Adrenal gland (tissue), 12 donors: ENCODE results near the gene KRT76. TPM values are rescaled to one million over a fixed set of nuclear protein-coding genes. Genes with fewer than 3 reads are reported as not detected.

Experiments used
- DNase-seq, 7 donors: peaks; one replicate each; pipeline ENCODE4 v3.0.0-alpha.2; 2019 to 2020
- H3K27ac ChIP-seq, 5 donors: fragments of 200-600 bp; sonication (generic) in 4 of 5; 1 replicate in 3 of 5; 2 replicates in 2 of 5; pipeline versions ENCODE4 v1.5.1 to v1.8.0; 2016 to 2020; ENCODE audit warnings: mild to moderate bottlenecking in 1 of 5
- H3K27me3 ChIP-seq: fragments of 200-600 bp; 2 replicates; pipeline ENCODE4 v1.8.0; 2021
- H3K36me3 ChIP-seq, 2 donors: fragments of 200-600 bp; replicated peaks in 1 of 2; 1 replicate in 1 of 2; 2 replicates in 1 of 2; pipeline versions ENCODE4 v1.5.1 to v1.8.0; 2018 to 2022
- H3K4me1 ChIP-seq, 2 donors: fragments of 200-600 bp; replicated peaks in 1 of 2; 1 replicate in 1 of 2; 2 replicates in 1 of 2; pipeline versions ENCODE4 v1.5.1 to v1.8.0; 2018 to 2021
- H3K4me3 ChIP-seq, 4 donors: fragments of 200-600 bp; sonication (generic) in 3 of 4; one replicate each; pipeline ENCODE4 v1.5.1; 2016 to 2018
- H3K9me3 ChIP-seq, 3 donors: fragments of 200-600 bp; sonication (generic) in 1 of 3; replicated peaks in 1 of 3; 1 replicate in 2 of 3; 2 replicates in 1 of 3; pipeline versions ENCODE4 v1.5.1 to v1.8.0; 2016 to 2021
- POLR2A ChIP-seq, 2 donors: fragments of 450-650 bp; IDR thresholded peaks; one replicate each; pipeline ENCODE4 v1.6.1; 2017; ENCODE audit warnings: antibody characterized with exemption in 2 of 2, mild to moderate bottlenecking in 2 of 2, moderate library complexity in 1 of 2
- WGBS, 4 donors: extraction: QIAGEN DNeasy Blood & Tissue Kit in 2 of 4; methylation state at CpG; one replicate each; pipeline versions ENCODE4 v1.1.5 to v1.1.7; 2013 to 2017; 5-methylcytosine and 5-hydroxymethylcytosine counted together
- intact Hi-C, 2 donors: fragments of 100-400 bp; cut with DNase I; formaldehyde crosslinking; loops; one replicate each; pipeline versions ENCODE4 v1.14.1 to v1.15.0; 2022 to 2023
- polyA plus RNA-seq, 3 donors: library from polyadenylated mRNA; stranded (reverse); fragments of 200-250 nt in 2 of 3; fragments of 350-450 nt in 1 of 3; fragmentation: Illumina TruSeq in 1 of 3; extraction: RNeasy Lipid Tissue Mini Kit (QIAGEN cat#74804) in 1 of 3; gene quantifications; one replicate each; pipeline ENCODE4 v1.2.3, GENCODE V29; 2013 to 2014
- total RNA-seq, 9 donors: library from RNA; depleted of rRNA in 4 of 9; stranded (reverse); fragments of >200 nt in 4 of 9; fragments of 120-200 nt in 1 of 9; fragmentation: NEBNext Ultra II Directional in 1 of 9; extraction: Animal tissue kit (Norgen Biotek cat#: 25700) in 1 of 9; gene quantifications; one replicate each; pipeline versions ENCODE4 v1.1.0 to v1.2.4, GENCODE V29; 2013 to 2023
- TF ChIP-seq, protein P1 (sequence below), 6 experiments: fragments of 450-650 bp in 4 of 6; fragments of 200-600 bp in 2 of 6; sonication (generic) in 1 of 6; IDR thresholded peaks; 1 replicate in 5 of 6; 2 replicates in 1 of 6; pipeline versions ENCODE4 v1.5.1 to v1.8.0; 2016 to 2021; ENCODE audit warnings: antibody characterized with exemption in 6 of 6, mild to moderate bottlenecking in 2 of 6, moderate library complexity in 1 of 6
- donor health status: healthy with polysubstance abuse.
- donor health status: Bipolar disorder and iron deficiency.
- donor health status: DM: yes; HTN: yes; CAD: no.
- donor health status: DM: no; HTN: no; CAD: no.
- donor health status: DM: no; HTN: no; CAD: no.
- donor health status: DM: yes; HTN: yes; CAD: no.

KRT76 gene
- total and polyA plus RNA-seq, 12 donors: not detected

DNA sequence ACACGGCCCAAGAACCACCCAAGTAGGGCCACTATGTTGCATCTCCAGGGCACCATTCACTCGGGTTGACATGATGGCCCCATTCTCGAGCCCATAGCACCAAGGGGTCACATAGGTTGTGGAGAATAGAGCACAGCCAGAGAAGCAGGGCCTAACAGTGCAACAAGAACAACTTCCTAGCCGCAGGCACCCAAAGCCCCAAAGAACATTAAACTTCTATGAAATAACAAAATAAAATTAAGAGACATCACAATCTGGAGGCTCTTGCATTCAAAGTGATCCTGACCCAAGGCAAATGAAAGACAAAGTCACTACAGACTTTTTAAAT lies 34.9 kb upstream of the KRT76 start:
- H3K4me1 ChIP-seq: no peaks in the 10 kb centered on the region
- H3K27ac ChIP-seq: no peak overlapping the region
- no peak overlapping the region for H3K4me3 ChIP-seq
- intact Hi-C loops: no loop called here
- no peaks in the 10 kb centered on the region for H3K9me3 ChIP-seq
- DNase-seq: no peak
- TF ChIP-seq, protein P1, sequence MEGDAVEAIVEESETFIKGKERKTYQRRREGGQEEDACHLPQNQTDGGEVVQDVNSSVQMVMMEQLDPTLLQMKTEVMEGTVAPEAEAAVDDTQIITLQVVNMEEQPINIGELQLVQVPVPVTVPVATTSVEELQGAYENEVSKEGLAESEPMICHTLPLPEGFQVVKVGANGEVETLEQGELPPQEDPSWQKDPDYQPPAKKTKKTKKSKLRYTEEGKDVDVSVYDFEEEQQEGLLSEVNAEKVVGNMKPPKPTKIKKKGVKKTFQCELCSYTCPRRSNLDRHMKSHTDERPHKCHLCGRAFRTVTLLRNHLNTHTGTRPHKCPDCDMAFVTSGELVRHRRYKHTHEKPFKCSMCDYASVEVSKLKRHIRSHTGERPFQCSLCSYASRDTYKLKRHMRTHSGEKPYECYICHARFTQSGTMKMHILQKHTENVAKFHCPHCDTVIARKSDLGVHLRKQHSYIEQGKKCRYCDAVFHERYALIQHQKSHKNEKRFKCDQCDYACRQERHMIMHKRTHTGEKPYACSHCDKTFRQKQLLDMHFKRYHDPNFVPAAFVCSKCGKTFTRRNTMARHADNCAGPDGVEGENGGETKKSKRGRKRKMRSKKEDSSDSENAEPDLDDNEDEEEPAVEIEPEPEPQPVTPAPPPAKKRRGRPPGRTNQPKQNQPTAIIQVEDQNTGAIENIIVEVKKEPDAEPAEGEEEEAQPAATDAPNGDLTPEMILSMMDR (IDR thresholded peaks at IDR 0.05): no peak
- H3K36me3 ChIP-seq: no peaks in the 10 kb centered on the region
- H3K27me3 ChIP-seq: no peaks in the 10 kb centered on the region
- 52 to 67% (median 62%) methylated on average over 3 to 4 of the region's 4 CpGs for WGBS, 4 donors

DNA sequence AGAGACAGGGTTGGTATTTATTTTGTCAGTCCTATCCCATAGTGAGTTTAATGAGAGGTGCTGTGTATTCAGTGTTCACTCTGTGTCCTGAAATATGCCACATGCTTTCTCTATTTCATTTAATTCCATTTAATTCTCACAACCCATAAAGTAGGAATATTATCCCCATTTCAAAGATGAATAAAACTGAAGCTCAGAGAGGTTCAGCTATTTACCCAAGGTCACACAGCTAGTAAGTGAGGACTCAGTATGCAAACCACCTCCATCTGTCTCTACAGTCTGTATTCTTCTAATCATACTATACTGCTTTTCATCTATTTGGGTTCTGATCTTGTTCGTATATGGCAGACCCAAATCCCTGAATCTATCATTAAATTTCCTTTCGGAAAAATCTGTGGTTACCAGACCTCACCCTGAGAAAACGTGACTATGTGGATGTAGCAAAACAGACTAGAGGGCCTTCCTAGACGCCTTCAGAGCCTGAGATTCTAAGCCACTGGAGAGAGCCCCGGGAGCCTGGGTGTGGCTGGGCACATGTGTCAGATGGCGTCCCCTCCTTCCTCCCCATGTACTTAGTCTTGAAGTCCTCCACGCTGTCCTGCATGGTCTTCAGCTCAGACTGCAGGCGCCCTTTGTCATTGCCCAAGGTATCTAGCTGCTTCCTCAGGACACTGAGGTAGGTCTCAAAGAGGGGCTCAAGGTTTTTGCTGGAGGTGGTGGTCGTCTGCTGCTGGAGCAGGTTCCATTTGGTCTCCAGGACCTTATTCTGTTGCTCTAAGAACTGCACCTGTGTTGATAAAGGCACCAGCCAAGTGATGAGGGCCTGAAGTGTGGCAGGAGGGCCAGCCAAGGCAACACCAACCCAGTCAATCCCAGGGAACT lies 34.3 kb upstream of the KRT76 start:
- Histone ChIP-seq H3K27me3 (no peaks in the 10 kb centered on the region), H3K9me3 (no peaks in the 10 kb centered on the region), H3K27ac (no peak overlapping the region), H3K4me3 (no peak overlapping the region), H3K4me1 (no peaks in the 10 kb centered on the region), H3K36me3 (no peaks in the 10 kb centered on the region)
- WGBS, 4 donors: 79 to 84% (median 79%) methylated on average over 9 of the region's 9 CpGs
- intact Hi-C loops: no loop called here
- no peak for DNase-seq
- TF ChIP-seq, protein P1 (IDR thresholded peaks at IDR 0.05): no peak
- no peak for TF ChIP-seq POLR2A (IDR thresholded peaks at IDR 0.05)

DNA sequence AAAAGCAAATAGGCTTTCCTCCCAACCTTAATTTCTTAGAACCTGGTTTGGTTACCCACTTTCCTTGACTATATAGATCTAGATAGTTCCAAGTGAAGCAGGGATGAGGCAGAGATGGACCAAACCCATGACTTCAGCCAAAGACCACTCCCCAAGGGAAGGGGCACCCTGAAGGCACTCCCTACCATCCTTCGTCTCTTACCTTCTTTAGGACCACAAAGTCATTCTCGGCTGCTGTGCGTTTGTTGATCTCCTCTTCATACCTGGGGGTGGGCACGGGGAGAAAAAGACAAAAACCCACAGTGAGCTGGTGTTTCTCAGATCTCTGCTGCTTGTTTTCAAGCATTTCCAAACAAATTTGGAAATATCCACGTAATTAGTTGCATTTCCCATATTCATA lies 33.4 kb upstream of the KRT76 start:
- no peaks in the 10 kb centered on the region for H3K36me3 ChIP-seq
- WGBS, 4 donors: 57 to 67% (median 62%) methylated on average over 5 of the region's 5 CpGs
- intact Hi-C loops: no loop called here
- H3K27ac ChIP-seq: no peak overlapping the region
- no peak for DNase-seq
- no peak overlapping the region for H3K4me3 ChIP-seq
- H3K9me3 ChIP-seq: no peaks in the 10 kb centered on the region
- TF ChIP-seq POLR2A (IDR thresholded peaks at IDR 0.05): no peak
- TF ChIP-seq, protein P1 (IDR thresholded peaks at IDR 0.05): no peak
- no peaks in the 10 kb centered on the region for H3K27me3 ChIP-seq
- no peaks in the 10 kb centered on the region for H3K4me1 ChIP-seq

DNA sequence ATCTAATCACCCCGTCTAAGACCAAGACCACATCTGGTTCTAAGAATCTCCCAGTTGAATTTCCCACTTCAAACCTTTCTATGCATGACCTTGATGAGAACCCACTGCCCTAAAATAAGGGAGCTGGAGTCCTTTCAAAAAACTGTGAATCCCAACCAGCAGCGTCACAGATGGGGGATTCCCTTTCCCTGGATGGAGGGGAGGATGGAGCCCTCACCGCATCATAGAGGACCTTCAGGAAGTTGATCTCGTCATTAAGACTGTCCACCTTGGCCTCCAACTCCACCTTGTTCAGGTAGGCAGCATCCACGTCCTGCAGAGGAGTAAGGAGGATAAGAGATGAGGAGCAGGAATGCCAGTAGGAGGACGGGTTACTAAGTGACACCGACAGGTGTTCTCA lies 32.0 kb upstream of the KRT76 start:
- H3K27me3 ChIP-seq: no peaks in the 10 kb centered on the region
- WGBS, 4 donors: 71 to 75% (median 74%) methylated on average over 7 of the region's 7 CpGs
- TF ChIP-seq, protein P1 (IDR thresholded peaks at IDR 0.05): no peak
- TF ChIP-seq POLR2A (IDR thresholded peaks at IDR 0.05): no peak

More for the DNA sequence above, 32.0 kb upstream of the KRT76 start:
- Histone ChIP-seq H3K4me3 (no peak overlapping the region), H3K27ac (no peak overlapping the region), H3K36me3 (no peaks in the 10 kb centered on the region), H3K4me1 (no peaks in the 10 kb centered on the region), H3K9me3 (no peaks in the 10 kb centered on the region)
- intact Hi-C loops: no loop called here
- no peak for DNase-seq
